Muscle layer of colon (tissue), 2 donors: ENCODE data around the gene TMEM239.
"Not testable (repeated sequence)": the region's sequence is repeated elsewhere in the genome, so short reads cannot be mapped to it uniquely, and the experiment has no call there.

Experiments used
- H3K27ac ChIP-seq: one replicate; pipeline ENCODE4 v1.7.0; 2013; ENCODE audit warnings: low read depth, mild to moderate bottlenecking, low read length, moderate library complexity
- H3K27me3 ChIP-seq, 2 donors: one replicate each; pipeline ENCODE4 v1.7.0; 2013; ENCODE audit warnings: low read length in 2 of 2, mild to moderate bottlenecking in 2 of 2; ENCODE audit not compliant: insufficient read depth in 2 of 2, control insufficient read depth in 1 of 2
- H3K36me3 ChIP-seq: one replicate; pipeline ENCODE4 v1.7.0; 2013; ENCODE audit warnings: mild to moderate bottlenecking, low read length; ENCODE audit not compliant: insufficient read depth
- H3K4me1 ChIP-seq: one replicate; pipeline ENCODE4 v1.7.0; 2013; ENCODE audit warnings: mild to moderate bottlenecking, low read length; ENCODE audit not compliant: insufficient read depth
- H3K4me3 ChIP-seq, 2 donors: one replicate each; pipeline ENCODE4 v1.7.0; 2013; ENCODE audit warnings: low read length in 2 of 2, low read depth in 1 of 2, mild to moderate bottlenecking in 1 of 2, moderate library complexity in 1 of 2
- H3K9ac ChIP-seq: one replicate; pipeline ENCODE4 v1.7.0; 2013; ENCODE audit warnings: low read length
- H3K9me3 ChIP-seq: one replicate; pipeline ENCODE4 v1.7.0; 2013; ENCODE audit warnings: mild to moderate bottlenecking, low read length
- donor health status: abdominal sarcoma.
- donor health status: Adenocarcinoma of cecum.

TMEM239 gene

DNA sequence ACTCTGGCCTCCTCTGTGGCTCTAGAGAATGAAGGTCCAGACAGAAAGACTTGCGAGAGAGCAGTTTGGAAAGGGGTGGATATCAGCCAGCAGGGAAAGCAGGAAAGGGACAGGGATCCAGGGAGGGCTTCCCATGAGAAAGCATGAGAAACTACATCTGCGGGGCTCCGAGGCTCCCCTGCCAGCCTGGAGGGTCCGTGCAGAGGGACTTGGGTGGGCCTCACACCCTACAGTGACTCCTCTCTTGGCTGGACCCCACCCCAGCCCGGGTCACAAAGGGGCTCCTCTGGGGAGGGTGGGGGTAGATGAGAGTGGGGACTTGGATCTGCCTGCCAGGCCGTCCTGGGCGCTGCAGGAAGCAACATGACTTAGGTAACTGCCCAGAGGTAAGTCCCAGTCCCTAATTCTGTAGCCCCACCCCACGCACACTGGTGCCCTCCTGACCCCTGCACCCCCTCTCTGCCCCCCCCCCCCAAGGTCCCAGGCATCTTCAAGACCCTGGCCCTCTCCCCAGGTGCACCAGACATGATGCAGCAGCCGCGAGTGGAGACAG lies at the start of gene TMEM239:
TMEM239 (plus strand) TSS at position 335 of the 553 bp plus-strand sequence; CDS start at position 526, 191 bp downstream.
- H3K9ac ChIP-seq: no peak within 1 kb of the TSS
- H3K27ac ChIP-seq: no peak within 1 kb of the TSS
- H3K36me3 ChIP-seq: no peaks in the 10 kb centered on the region
- no peak within 1 kb of the TSS for H3K4me3 ChIP-seq
- H3K4me1 ChIP-seq: no peaks in the 10 kb centered on the region
- H3K9me3 ChIP-seq: no peaks in the 10 kb centered on the region
- peaks cover 0 to 17% of the 10 kb centered on the region in 2 donors for H3K27me3 ChIP-seq

DNA sequence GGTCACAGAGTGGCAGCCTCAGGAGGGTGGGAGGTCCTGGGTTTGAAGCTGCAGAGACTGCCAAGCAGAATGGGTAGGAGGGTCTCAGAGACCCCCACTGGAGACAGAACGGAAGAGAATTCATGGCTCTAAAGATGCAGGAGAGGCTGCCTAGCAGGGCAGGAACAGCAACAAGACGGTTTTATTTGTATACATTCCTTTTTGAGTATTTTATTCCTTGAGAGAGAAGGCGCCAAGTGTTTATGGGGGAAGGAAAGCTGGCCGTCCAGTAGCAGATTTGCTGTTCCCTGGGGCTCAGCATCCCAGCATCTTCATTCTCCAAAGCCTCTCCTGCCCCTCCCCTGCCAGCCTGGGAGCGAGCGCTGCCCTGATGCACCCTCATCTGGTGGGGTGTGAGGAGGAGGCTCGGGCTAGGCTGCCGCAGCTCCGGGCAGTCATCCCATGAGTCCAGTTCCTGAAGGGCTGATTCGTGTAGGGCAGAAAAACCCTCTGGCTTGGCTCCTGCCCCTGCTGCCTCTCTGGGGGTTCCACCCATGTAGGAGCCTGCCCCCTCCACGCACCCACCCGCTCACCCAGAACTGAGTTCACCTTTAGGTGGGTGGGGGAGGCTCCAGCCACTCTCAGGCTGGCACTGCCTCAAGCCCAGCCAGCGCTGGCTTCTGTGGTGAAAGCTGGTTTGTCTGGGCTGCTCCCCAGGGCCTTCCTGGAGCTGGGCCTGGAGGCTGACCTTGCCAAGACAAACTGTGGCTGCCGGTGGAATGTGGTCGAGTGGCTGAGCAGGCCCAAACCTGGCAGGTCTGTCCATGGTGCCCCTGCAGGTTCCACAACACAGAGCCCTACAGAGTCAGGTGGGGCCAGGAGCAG lies 48.2 kb upstream of the TMEM239 start:
- H3K4me1 ChIP-seq: peaks cover 14% of the 10 kb centered on the region
- H3K4me3 ChIP-seq: no peak overlapping the region
- no peaks in the 10 kb centered on the region for H3K36me3 ChIP-seq
- H3K9ac ChIP-seq: no peak overlapping the region
- H3K9me3 ChIP-seq: no peaks in the 10 kb centered on the region
- no peak overlapping the region for H3K27ac ChIP-seq
- peaks cover 18 to 21% of the 10 kb centered on the region in 2 donors for H3K27me3 ChIP-seq

DNA sequence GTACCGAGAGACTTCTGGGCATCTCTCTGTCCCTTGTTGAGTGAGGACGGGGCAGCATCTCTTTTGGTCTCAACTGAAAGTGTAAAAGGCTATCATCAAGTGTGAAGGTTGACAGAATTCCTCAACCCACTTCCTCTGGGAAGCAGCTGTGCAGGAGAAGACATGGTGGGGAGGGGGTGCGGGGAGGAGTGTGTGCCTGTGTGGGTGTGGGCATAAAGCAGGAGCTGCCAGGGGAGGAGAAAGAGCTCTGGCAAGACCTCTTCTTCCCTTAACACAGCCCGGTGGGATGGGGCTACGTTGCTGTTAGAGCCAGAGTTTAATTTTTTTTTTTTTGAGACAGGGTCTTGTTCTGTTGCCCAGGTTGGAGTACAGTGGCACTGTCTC lies 47.5 kb upstream of the TMEM239 start:
- no peak overlapping the region for H3K9ac ChIP-seq
- H3K36me3 ChIP-seq: no peaks in the 10 kb centered on the region
- H3K9me3 ChIP-seq: no peaks in the 10 kb centered on the region
- H3K27me3 ChIP-seq: peaks cover 13 to 15% of the 10 kb centered on the region in 2 donors
- H3K27ac ChIP-seq: no peak overlapping the region
- peaks cover 14% of the 10 kb centered on the region for H3K4me1 ChIP-seq
- H3K4me3 ChIP-seq: no peak overlapping the region

DNA sequence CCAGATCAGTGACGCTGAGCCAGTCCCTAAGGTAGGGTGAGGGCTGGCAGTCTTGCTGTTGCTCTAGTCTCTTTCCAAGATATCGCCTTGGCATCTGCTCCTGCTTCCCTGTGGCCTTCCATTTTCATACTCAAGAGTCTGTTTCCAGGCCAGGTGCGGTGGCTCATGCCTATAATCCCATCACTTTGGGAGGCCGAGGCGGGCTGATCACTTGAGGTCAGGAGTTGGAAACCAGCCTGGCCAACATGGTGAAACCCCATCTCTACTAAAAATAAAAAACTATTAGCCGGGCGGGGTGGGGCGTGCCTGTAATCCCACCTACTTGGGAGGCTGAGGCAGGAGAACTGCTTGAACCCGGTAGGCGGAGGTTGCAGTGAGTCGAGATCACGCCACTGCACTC lies 46.1 kb upstream of the TMEM239 start:
- H3K9me3 ChIP-seq, H3K36me3 ChIP-seq, H3K27ac ChIP-seq, H3K4me3 ChIP-seq, H3K9ac ChIP-seq, H3K27me3 ChIP-seq: not testable (repeated sequence)
- peaks cover 14% of the 10 kb centered on the region for H3K4me1 ChIP-seq

DNA sequence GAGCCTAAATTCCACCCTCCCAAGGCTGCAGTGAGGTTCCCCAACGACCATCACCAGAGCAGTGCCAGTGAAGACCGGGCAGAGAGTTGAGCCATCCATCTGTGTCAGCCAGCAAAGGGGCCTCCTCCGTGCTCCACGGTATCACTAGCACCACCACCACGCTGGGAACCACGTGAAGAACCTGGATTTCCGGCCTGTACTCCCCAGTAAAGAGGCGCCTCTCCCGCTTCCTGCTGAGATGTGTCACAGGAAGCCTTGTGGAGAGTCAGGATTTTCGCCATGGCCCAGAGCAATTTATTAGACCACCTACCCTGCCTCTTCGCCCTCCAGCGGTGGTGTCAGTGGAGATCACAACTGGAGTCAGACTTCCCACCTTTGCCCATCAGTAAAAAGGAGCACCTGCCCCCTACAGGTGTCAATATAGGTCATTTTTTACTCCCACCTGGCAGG lies 44.5 kb upstream of the TMEM239 start:
- H3K9me3 ChIP-seq: no peaks in the 10 kb centered on the region
- H3K4me3 ChIP-seq: no peak overlapping the region
- H3K4me1 ChIP-seq: peaks cover 14% of the 10 kb centered on the region
- H3K36me3 ChIP-seq: no peaks in the 10 kb centered on the region
- H3K9ac ChIP-seq: no peak overlapping the region
- H3K27ac ChIP-seq: no peak overlapping the region
- peaks cover 10% of the 10 kb centered on the region in 2 donors for H3K27me3 ChIP-seq

DNA sequence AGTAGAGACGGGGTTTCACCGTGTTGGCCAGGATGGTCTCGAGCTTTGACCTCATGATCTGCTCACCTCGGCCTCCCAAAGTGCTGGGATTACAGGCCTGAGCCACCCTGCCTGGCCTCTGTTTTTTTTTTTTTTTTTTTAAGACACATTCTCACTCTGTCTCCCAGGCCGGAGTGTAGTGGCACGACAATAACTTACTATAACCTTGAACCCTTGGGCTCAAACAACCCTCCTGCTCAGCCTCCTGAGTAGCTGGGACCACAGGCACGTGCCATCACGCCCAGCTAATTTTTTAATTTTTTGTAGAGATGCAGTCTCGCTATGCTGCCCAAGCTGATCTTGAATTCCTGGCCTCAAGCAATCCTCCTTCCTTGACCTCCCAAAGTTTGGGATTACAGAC lies 42.4 kb upstream of the TMEM239 start:
- H3K4me3 ChIP-seq: no peak overlapping the region
- H3K27me3 ChIP-seq: peaks cover 0 to 5% of the 10 kb centered on the region in 2 donors
- no peaks in the 10 kb centered on the region for H3K9me3 ChIP-seq
- no peaks in the 10 kb centered on the region for H3K36me3 ChIP-seq
- H3K27ac ChIP-seq: no peak overlapping the region
- H3K9ac ChIP-seq: no peak overlapping the region
- H3K4me1 ChIP-seq: no peaks in the 10 kb centered on the region

DNA sequence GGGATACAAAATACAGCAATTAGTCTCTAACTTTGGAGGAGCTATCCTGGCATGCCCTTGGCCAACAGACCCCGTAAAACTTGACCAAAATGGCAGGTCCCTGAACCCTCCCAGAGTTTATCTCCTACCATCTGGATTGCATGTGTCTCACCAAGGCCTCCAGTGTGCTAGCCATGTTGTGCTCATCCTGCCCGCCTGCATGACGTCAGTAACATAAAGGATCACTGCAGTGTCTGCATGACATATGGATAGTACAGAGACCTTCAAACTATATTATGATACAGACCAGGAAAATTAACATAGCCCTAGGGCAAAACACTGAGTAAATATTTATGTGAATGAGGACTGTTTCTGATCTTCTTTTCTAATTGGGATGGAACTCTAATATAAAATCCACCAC lies 41.0 kb upstream of the TMEM239 start:
- Histone ChIP-seq H3K9ac (no peak overlapping the region), H3K27me3 (peaks cover 0 to 5% of the 10 kb centered on the region in 2 donors), H3K4me1 (no peaks in the 10 kb centered on the region), H3K27ac (no peak overlapping the region), H3K9me3 (no peaks in the 10 kb centered on the region), H3K4me3 (no peak overlapping the region), H3K36me3 (no peaks in the 10 kb centered on the region)

DNA sequence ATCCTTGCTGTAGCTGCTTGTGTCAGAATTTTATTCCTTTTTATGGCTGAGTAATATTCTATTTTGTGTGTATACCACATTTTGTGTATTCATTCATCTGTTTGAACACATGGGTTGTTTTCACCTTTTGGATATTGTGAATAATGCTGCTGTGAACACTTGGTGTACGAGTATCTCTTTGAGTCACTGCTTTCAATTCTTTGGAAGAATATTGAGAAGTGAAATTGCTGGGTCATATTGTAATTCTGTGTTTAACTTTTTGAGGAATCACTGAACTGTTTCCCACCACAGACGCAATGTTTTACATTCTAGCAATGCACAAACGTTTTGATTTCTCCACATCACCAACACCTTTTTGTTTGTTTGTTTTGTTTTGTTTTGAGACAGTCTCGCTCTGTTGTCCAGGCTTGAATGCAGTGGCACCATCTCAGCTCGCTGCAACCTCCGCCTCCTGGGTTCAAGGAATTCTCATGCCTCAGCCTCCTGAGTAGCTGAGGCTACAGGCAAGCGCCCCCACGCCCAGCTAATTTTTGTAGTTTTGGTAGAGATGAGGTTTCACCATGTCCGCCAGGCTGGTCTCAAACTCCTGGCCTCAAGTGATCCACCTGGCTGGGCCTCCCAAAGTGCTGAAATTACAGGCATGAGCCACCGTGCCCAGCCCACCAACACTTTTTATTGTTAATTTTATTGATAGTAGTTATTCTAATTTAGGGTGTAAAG lies 37.4 kb upstream of the TMEM239 start:
- no peak overlapping the region for H3K27ac ChIP-seq
- H3K4me1 ChIP-seq: no peaks in the 10 kb centered on the region
- no peaks in the 10 kb centered on the region for H3K27me3 ChIP-seq
- H3K4me3 ChIP-seq: no peak overlapping the region
- H3K9me3 ChIP-seq: no peaks in the 10 kb centered on the region
- no peaks in the 10 kb centered on the region for H3K36me3 ChIP-seq
- no peak overlapping the region for H3K9ac ChIP-seq

DNA sequence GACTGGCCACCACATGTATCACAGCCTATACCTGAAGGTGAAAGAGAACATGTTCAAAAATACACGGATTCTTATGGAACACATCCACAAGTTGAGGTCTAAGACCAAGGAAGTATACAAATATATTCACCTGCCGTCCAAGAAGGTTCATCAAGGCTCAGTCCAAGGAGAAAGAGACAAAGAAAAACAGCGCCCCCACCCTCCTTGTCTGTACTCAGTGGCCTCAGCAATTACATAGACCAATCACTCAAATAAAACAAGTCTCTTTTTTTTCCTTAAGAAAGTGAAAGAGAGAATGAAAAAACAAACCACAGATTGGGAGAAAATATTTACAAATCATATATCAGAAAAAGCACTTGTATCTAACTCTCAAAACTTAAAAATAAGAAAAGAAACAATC lies 35.2 kb upstream of the TMEM239 start:
- H3K4me3 ChIP-seq: no peak overlapping the region
- no peaks in the 10 kb centered on the region for H3K27me3 ChIP-seq
- H3K36me3 ChIP-seq: no peaks in the 10 kb centered on the region
- no peak overlapping the region for H3K27ac ChIP-seq
- H3K4me1 ChIP-seq: no peaks in the 10 kb centered on the region
- no peaks in the 10 kb centered on the region for H3K9me3 ChIP-seq
- H3K9ac ChIP-seq: no peak overlapping the region

DNA sequence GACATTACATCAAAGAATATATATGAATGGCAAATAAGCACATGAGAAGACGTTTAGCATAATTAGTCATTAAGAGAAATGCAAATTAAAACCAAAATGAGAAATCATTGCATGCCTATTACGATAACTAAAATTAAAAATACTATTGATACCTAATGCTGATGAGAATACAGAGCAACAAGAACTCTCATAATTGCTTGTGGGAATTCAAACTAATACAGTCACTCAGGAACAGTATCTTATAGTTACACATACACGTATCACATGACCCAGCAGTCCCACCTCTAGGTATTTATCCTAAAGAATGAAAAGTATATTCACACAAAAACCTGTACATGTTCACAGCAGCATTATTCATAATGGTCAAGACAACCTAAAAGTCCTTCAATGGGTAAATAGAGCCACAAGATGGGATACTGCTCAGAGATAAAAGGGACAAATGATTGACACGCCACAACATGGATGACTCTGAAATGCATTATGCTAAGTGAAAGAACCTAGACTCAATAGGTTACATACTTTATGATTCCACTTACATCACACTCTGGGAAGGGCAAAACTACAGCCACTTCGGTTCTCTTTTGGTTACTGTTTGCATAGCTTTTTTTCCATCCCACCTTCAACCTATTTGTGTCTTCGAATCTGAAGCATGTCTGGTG lies 32.1 kb upstream of the TMEM239 start:
- Histone ChIP-seq H3K9me3 (no peaks in the 10 kb centered on the region), H3K4me3 (no peak overlapping the region), H3K27ac (no peak overlapping the region), H3K36me3 (no peaks in the 10 kb centered on the region), H3K4me1 (no peaks in the 10 kb centered on the region), H3K27me3 (no peaks in the 10 kb centered on the region), H3K9ac (no peak overlapping the region)

DNA sequence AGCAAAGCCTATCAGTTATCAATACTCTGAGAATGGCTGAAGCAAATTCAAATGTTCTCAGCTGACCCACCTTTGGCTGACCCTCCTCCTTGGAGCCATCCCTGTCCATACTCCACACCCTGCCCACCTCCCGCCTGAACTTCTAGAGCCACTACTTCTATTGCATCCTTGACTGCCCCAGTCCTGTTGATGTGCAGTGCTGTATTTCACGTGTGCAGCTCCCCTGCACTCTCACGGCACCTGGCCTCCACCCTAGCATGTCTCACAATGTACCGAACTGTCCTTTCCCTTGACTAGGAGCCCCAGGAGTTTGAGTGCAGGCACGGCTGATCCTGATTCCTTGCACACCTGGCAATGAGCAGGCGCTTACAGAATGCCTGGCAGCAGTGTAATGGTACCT lies 22.7 kb upstream of the TMEM239 start:
- peaks cover 0 to 4% of the 10 kb centered on the region in 2 donors for H3K27me3 ChIP-seq
- H3K27ac ChIP-seq: no peak overlapping the region
- no peak overlapping the region for H3K4me3 ChIP-seq

More for the DNA sequence above, 22.7 kb upstream of the TMEM239 start:
- Histone ChIP-seq H3K9ac (no peak overlapping the region), H3K36me3 (no peaks in the 10 kb centered on the region), H3K4me1 (no peaks in the 10 kb centered on the region), H3K9me3 (no peaks in the 10 kb centered on the region)
